K562 (cell line): Measurements from ENCODE around the gene C1orf56. TPM values are rescaled to one million over a fixed set of nuclear protein-coding genes. Genes with fewer than 3 reads are reported as not detected.

Experiments used
- BCL6 ChIP-seq: fragments of 250-450 bp; sonication (Bioruptor Pico); IDR thresholded peaks from 2 replicates; pipeline ENCODE4 v1.4.0; 2020
- CEBPG ChIP-seq, 3 experiments: fragments of 200-800 bp in 1 of 3; sonication (Bioruptor generic) in 1 of 3; sonication (generic) in 1 of 3; formaldehyde crosslinking in 1 of 3; IDR thresholded peaks in 2 of 3; conservative IDR thresholded peaks in 1 of 3; 2 replicates each; pipeline versions ENCODE4 v1.6.1 to v1.8.0; 2016 to 2022; ENCODE audit warnings: missing compliant biosample characterization in 2 of 3, missing genetic modification characterization in 2 of 3, mild to moderate bottlenecking in 1 of 3, missing genetic modification reagents in 1 of 3
- DDX20 ChIP-seq: fragments of 450-650 bp; IDR thresholded peaks from 2 replicates; pipeline ENCODE4 v1.6.1; 2016; ENCODE audit warnings: missing genetic modification characterization, low read depth, mild to moderate bottlenecking, missing compliant biosample characterization, moderate library complexity
- HNRNPL ChIP-seq: fragments of 200-400 bp; formaldehyde crosslinking; IDR thresholded peaks from 2 replicates; pipeline ENCODE4 v1.6.1; 2017; ENCODE audit warnings: low read depth, mild to moderate bottlenecking, low read length
- HNRNPUL1 ChIP-seq: fragments of 200-400 bp; formaldehyde crosslinking; IDR thresholded peaks from 2 replicates; pipeline ENCODE4 v1.6.1; 2017; ENCODE audit warnings: low read length
- MYNN ChIP-seq, 2 experiments: sonication (generic); formaldehyde crosslinking in 1 of 2; IDR thresholded peaks; 2 replicates each; pipeline versions ENCODE4 v1.5.0 to v1.6.1; 2016 to 2020; ENCODE audit warnings: antibody characterized with exemption in 1 of 2, missing genetic modification reagents in 1 of 2
- RUNX1 ChIP-seq: sonication (generic); IDR thresholded peaks from 2 replicates; pipeline ENCODE4 v1.6.1; 2016; ENCODE audit warnings: antibody characterized with exemption, low read depth
- SIX5 ChIP-seq, 2 experiments: IDR thresholded peaks; 2 replicates each; pipeline ENCODE4 v1.6.1; 2011; ENCODE audit warnings: low read length in 2 of 2, borderline replicate concordance in 1 of 2, low read depth in 1 of 2, mild to moderate bottlenecking in 1 of 2, moderate library complexity in 1 of 2; ENCODE audit not compliant: insufficient read depth in 1 of 2
- SMARCE1 ChIP-seq: fragments of 450-650 bp; IDR thresholded peaks from 2 replicates; pipeline ENCODE4 v1.7.1; 2016; ENCODE audit warnings: mild to moderate bottlenecking
- TOE1 ChIP-seq, 2 experiments: fragments of 450-650 bp in 1 of 2; sonication (generic) in 1 of 2; formaldehyde crosslinking in 1 of 2; IDR thresholded peaks; 2 replicates each; pipeline versions ENCODE4 v1.7.1 to v1.8.0; 2016 to 2022; ENCODE audit warnings: borderline replicate concordance in 2 of 2, mild to moderate bottlenecking in 2 of 2, antibody characterized with exemption in 1 of 2, inconsistent platforms in 1 of 2, low read depth in 1 of 2, missing genetic modification reagents in 1 of 2, moderate library complexity in 1 of 2
- ZNF41 ChIP-seq: fragments of 250-450 bp; sonication (Bioruptor Pico); conservative IDR thresholded peaks from 2 replicates; pipeline ENCODE4 v1.4.0; 2020; ENCODE audit warnings: mild to moderate bottlenecking
- polyA plus RNA-seq, 8 experiments: library from polyadenylated mRNA; depleted of rRNA in 4 of 8; stranded (reverse) in 5 of 8; unstranded in 3 of 8; fragments of >200 nt; fragmentation: Nextera tagmentation in 2 of 8; fragmentation: Illumina TruSeq in 1 of 8; extraction: Ambion mirVana in 2 of 8; extraction: Trizol in 1 of 8; gene quantifications; 2 replicates each; pipeline versions ENCODE4 v1.2.1 to v1.2.3, GENCODE V29; 2011 to 2014; ENCODE audit warnings: inconsistent platforms in 1 of 8, missing spikeins in 1 of 8
- total RNA-seq, 7 experiments: library from RNA; depleted of rRNA in 6 of 7; stranded (reverse); fragments of >200 nt in 6 of 7; fragmentation: Illumina TruSeq in 2 of 7; extraction: Trizol in 2 of 7; gene quantifications; 2 replicates each; pipeline versions ENCODE4 v1.2.1 to v1.2.3, GENCODE V29; 2011 to 2021; ENCODE audit warnings: low replicate concordance in 1 of 7
- TF ChIP-seq, protein P1 (sequence below): fragments of 250-450 bp; sonication (Bioruptor Pico); IDR thresholded peaks from 2 replicates; pipeline ENCODE4 v1.6.1; 2021; ENCODE audit warnings: mild to moderate bottlenecking
- TF ChIP-seq, protein P2 (sequence below), 2 experiments: fragments of 450-650 bp; IDR thresholded peaks; 2 replicates each; pipeline ENCODE4 v1.6.1; 2016; ENCODE audit warnings: mild to moderate bottlenecking in 2 of 2, borderline replicate concordance in 1 of 2, low read depth in 1 of 2, moderate library complexity in 1 of 2
- TF ChIP-seq, protein P3 (sequence below): IDR thresholded peaks from 2 replicates; pipeline ENCODE4 v1.6.1; 2016; ENCODE audit warnings: missing genetic modification characterization, missing compliant biosample characterization

Gene C1orf56
- total and polyA plus RNA-seq, 9 of the 15 experiments (the other 6 are each of a cell fraction or from before 2014, with no cell fraction given), result 0.18 to 15.7 (median 1.1) TPM

DNA sequence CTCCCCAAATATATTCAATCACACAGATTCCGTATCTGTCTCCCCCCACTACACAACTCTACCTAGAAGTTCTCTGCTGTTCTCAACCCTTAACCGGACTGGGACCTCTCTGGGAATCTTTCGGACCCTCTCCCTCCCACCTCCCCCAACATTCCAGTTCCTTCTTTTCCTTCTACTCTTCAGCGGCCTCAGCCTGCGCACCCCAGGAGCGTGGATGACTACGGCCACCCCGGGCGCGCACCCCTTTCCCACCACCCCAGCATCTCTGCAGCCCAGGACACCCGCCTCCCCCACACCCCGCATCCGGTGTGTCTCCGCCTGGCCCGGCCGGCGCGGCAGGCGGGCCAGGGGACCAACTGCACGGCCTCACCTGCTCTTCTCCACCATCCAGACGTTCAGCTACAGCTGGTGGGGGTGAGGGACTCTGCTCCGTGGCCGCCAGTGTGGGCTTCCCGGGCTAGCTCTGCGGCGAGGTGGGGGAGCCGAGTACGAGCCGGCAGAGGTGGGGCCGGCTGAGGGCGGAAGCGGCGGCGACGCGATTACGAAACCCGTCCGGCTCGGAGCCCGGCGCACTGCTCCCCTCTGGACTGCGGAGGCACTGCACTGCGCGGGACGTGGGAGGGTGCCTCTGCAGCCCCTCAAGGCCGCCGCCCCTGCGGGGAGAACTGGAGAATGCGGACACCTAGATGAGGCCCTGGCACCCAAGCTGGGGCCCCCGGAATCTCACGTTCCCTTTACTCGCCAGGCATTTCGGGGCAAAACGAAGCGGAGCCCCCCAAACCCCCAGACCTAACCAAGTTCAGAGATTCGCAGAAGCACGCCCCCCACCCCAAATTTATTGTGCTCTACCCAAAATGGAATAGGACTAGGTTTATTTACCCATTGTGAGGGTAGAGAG lies 11.8 kb downstream of the C1orf56 start, which contains the start of gene CDC42SE1 (continued):
- TF ChIP-seq CEBPG (CRISPR knock-in tag; IDR thresholded peaks at IDR 0.05) (peak; percentile 97), CEBPG (tag; conservative IDR thresholded peaks at IDR 0.05 in 1 of 2, IDR thresholded peaks at IDR 0.05 in 1 of 2) (peak; percentile 94 to 98), ZNF41 (CRISPR knock-in tag) (no peak), BCL6 (CRISPR knock-in tag) (no peak), RUNX1 (no peak), TOE1 (IDR thresholded peaks at IDR 0.05; ENCODE audit: borderline replicate concordance) (peak; percentile 74), TOE1 (CRISPR knock-in tag; IDR thresholded peaks at IDR 0.05; ENCODE audit: borderline replicate concordance, low read depth) (0 out of 2 replicates have a peak, but pooled peaks have one; percentile 56), SIX5 (IDR thresholded peaks at IDR 0.05; ENCODE audit: borderline replicate concordance in 1 of 2, insufficient read depth in 1 of 2, low read depth in 1 of 2, low read length in 2 of 2) (0 out of 4 replicates have a peak, but pooled peaks of 1 of the 2 experiments have one; percentile 13), MYNN (IDR thresholded peaks at IDR 0.05) (no peak), MYNN (CRISPR knock-in tag; IDR thresholded peaks at IDR 0.05) (no peak), HNRNPL (peak; percentile 42; the same call in 1 of the 2 replicates), HNRNPUL1 (no peak), DDX20 (no peak), SMARCE1 (0 out of 2 replicates have a peak, but pooled peaks have one; percentile 38)
- TF ChIP-seq, protein P1, sequence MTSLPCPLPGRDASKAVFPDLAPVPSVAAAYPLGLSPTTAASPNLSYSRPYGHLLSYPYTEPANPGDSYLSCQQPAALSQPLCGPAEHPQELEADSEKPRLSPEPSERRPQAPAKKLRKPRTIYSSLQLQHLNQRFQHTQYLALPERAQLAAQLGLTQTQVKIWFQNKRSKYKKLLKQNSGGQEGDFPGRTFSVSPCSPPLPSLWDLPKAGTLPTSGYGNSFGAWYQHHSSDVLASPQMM, result no peak
- TF ChIP-seq, protein P2, sequence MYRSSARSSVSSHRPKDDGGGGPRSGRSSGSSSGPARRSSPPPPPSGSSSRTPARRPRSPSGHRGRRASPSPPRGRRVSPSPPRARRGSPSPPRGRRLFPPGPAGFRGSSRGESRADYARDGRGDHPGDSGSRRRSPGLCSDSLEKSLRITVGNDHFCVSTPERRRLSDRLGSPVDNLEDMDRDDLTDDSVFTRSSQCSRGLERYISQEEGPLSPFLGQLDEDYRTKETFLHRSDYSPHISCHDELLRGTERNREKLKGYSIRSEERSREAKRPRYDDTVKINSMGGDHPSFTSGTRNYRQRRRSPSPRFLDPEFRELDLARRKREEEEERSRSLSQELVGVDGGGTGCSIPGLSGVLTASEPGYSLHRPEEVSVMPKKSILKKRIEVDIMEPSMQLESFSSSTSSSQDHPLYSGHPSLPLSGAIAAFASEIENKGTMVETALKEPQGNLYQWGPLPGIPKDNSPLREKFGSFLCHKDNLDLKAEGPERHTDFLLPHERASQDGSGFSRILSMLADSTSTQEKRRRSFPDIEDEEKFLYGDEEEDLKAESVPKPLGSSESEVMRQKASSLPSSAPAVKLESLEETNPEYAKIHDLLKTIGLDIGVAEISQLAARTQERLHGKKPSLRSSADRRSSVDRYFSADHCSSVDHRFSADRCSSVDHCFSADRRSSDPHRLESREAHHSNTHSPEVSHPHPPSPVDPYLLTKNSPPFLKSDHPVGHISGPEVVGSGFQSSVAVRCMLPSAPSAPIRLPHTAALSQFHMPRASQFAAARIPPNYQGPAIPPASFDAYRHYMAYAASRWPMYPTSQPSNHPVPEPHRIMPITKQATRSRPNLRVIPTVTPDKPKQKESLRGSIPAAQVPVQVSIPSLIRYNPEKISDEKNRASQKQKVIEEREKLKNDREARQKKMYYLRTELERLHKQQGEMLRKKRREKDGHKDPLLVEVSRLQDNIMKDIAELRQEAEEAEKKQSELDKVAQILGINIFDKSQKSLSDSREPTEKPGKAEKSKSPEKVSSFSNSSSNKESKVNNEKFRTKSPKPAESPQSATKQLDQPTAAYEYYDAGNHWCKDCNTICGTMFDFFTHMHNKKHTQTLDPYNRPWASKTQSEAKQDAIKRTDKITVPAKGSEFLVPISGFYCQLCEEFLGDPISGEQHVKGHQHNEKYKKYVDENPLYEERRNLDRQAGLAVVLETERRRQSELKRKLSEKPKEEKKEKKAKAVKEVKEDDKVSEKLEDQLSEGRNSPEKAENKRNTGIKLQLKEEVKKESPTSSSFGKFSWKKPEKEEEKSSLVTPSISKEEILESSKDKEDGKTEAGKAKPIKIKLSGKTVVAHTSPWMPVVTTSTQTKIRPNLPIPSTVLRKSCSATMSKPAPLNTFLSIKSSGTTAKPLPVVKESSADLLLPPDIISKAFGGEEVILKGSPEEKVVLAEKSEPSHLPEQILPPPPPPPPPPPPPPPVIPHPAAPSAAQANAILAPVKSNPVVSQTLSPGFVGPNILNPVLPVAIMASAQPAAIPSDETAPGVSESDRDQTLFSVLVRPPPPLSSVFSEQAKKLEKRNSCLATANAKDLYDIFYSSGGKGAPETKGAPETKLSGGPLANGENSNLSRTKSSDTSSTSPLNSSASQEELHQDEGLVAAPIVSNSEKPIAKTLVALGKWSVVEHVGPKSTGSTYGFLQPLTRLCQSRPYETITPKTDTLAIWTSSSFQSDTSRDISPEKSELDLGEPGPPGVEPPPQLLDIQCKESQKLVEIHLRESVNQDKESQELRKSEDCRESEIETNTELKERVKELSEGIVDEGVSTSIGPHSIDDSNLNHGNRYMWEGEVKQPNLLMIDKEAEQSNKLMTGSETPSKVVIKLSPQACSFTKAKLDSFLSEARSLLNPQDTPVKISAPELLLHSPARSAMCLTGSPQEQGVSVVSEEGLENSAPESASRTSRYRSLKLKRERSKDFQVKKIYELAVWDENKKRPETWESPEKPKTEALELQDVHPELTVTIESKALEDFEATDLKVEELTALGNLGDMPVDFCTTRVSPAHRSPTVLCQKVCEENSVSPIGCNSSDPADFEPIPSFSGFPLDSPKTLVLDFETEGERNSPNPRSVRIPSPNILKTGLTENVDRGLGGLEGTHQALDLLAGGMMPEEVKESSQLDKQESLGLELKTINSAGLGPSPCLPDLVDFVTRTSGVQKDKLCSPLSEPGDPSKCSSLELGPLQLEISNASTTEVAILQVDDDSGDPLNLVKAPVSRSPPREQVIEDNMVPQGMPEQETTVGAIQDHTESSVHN (IDR thresholded peaks at IDR 0.05; ENCODE audit: borderline replicate concordance in 1 of 2, low read depth in 1 of 2), result no peak
- TF ChIP-seq, protein P3, sequence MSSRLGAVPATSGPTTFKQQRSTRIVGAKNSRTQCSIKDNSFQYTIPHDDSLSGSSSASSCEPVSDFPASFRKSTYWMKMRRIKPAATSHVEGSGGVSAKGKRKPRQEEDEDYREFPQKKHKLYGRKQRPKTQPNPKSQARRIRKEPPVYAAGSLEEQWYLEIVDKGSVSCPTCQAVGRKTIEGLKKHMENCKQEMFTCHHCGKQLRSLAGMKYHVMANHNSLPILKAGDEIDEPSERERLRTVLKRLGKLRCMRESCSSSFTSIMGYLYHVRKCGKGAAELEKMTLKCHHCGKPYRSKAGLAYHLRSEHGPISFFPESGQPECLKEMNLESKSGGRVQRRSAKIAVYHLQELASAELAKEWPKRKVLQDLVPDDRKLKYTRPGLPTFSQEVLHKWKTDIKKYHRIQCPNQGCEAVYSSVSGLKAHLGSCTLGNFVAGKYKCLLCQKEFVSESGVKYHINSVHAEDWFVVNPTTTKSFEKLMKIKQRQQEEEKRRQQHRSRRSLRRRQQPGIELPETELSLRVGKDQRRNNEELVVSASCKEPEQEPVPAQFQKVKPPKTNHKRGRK, result no peak
